PC-3 (cell line): ENCODE data around the gene ARPC4. TPM values are rescaled to one million over a fixed set of nuclear protein-coding genes. Genes with fewer than 3 reads are reported as not detected.

Source experiments
- ATAC-seq: fragments of 200-7000 bp; cut with Tn5 transposase; 2 replicates; pipeline ENCODE4 v1.9.1; 2020; ENCODE audit warnings: mild to moderate bottlenecking, moderate library complexity
- BruUV-seq: library from RNA; stranded (reverse); fragments of 400-500 nt; replicated peaks from 2 replicates; lab custom pipeline; 2021; lab: Mats Ljungman, UMichigan
- CTCF ChIA-PET: fragments of 300-600 bp; sonication (Branson Sonifier 250); formaldehyde crosslinking; loops from one replicate; lab custom pipeline; 2022; ENCODE audit warnings: antibody characterized with exemption; lab: Charles Lee
- POLR2A ChIA-PET: fragments of 300-600 bp; sonication (Branson Sonifier 250); formaldehyde crosslinking; loops from one replicate; lab custom pipeline; 2022; ENCODE audit warnings: antibody characterized with exemption; ENCODE audit not compliant: unreplicated experiment; lab: Charles Lee
- DNase-seq: peaks from one replicate; pipeline ENCODE4 v3.0.0-alpha.2; 2015
- H2AFZ ChIP-seq: fragments of 300-600 bp; sonication (generic); 2 replicates; pipeline ENCODE4 v1.6.0; 2016; ENCODE audit warnings: antibody characterized with exemption, low read length
- H3F3A ChIP-seq: fragments of 300-600 bp; sonication (generic); one replicate; pipeline ENCODE4 v1.6.0; 2017; ENCODE audit warnings: antibody characterized with exemption, low read length, control low read depth, mild to moderate bottlenecking; ENCODE audit not compliant: unreplicated experiment
- H3K27ac ChIP-seq: fragments of 300-600 bp; sonication (generic); 2 replicates; pipeline ENCODE4 v1.5.1; 2016; ENCODE audit warnings: mild to moderate bottlenecking, low read length
- H3K27me3 ChIP-seq: fragments of 300-600 bp; sonication (generic); 2 replicates; pipeline ENCODE4 v1.6.1; 2016; ENCODE audit warnings: low read length, mixed read lengths
- H3K36me3 ChIP-seq: fragments of 300-600 bp; sonication (generic); 2 replicates; pipeline ENCODE4 v1.6.1; 2016; ENCODE audit warnings: low read depth, mixed run types, low read length, mixed read lengths
- H3K4me1 ChIP-seq: fragments of 300-600 bp; sonication (generic); 2 replicates; pipeline ENCODE4 v1.5.1; 2016; ENCODE audit warnings: low read length; ENCODE audit not compliant: insufficient read depth
- H3K4me2 ChIP-seq: fragments of 300-600 bp; sonication (generic); 2 replicates; pipeline ENCODE4 v1.6.0; 2016; ENCODE audit warnings: low read length
- H3K4me3 ChIP-seq: fragments of 300-600 bp; sonication (generic); 2 replicates; pipeline ENCODE4 v1.5.1; 2016; ENCODE audit warnings: mild to moderate bottlenecking, low read length, mixed read lengths
- H3K79me2 ChIP-seq: fragments of 300-600 bp; sonication (generic); 2 replicates; pipeline ENCODE4 v1.6.1; 2017; ENCODE audit warnings: low read length, mixed read lengths
- H3K9ac ChIP-seq: fragments of 300-600 bp; sonication (generic); 2 replicates; pipeline ENCODE4 v1.6.0; 2016; ENCODE audit warnings: mild to moderate bottlenecking, low read length
- H3K9me2 ChIP-seq: fragments of 300-600 bp; sonication (generic); replicated peaks from 2 replicates; pipeline ENCODE4 v1.6.1; 2016; ENCODE audit warnings: mixed run types, low read length, mixed read lengths
- H3K9me3 ChIP-seq: fragments of 300-600 bp; sonication (generic); 2 replicates; pipeline ENCODE4 v1.6.1; 2016; ENCODE audit warnings: low read length, mixed read lengths
- H4K20me1 ChIP-seq: fragments of 300-600 bp; sonication (generic); 2 replicates; pipeline ENCODE4 v1.6.1; 2016; ENCODE audit warnings: low read length, mixed read lengths
- CTCF ChIP-seq: fragments of 300-600 bp; sonication (generic); conservative IDR thresholded peaks from 2 replicates; pipeline ENCODE4 v1.5.1; 2017; ENCODE audit warnings: antibody characterized with exemption, low read depth, mild to moderate bottlenecking, low read length
- EZH2 ChIP-seq: fragments of 300-600 bp; sonication (generic); IDR thresholded peaks from one replicate; pipeline ENCODE4 v1.6.1; 2017; ENCODE audit warnings: antibody characterized with exemption, mild to moderate bottlenecking, low read length; ENCODE audit not compliant: unreplicated experiment
- EZH2phosphoT487 ChIP-seq: fragments of 300-600 bp; sonication (generic); IDR thresholded peaks from 2 replicates; pipeline ENCODE4 v1.6.1; 2018; ENCODE audit warnings: mild to moderate bottlenecking, antibody characterized with exemption, low read length, borderline replicate concordance
- intact Hi-C: fragments of 100-400 bp; cut with micrococcal nuclease; formaldehyde crosslinking; loops from 2 replicates; pipeline ENCODE4 v1.9.0; 2023
- total RNA-seq: library from RNA; depleted of rRNA; stranded (reverse); fragments of >200 nt; gene quantifications from 2 replicates; pipeline ENCODE4 v1.2.3, GENCODE V29; 2014

Gene ARPC4
- total RNA-seq, 1 experiment from 2014 or later = 223 TPM

GRCh38 chr3:9776896-9777693, 15.8 kb upstream of the ARPC4 start:
- no peak overlapping the region for H3K4me2 ChIP-seq
- no peak overlapping the region for H3K9ac ChIP-seq
- BruUV-seq = no TSS peak
- H3K9me3 ChIP-seq = no peaks in the 10 kb centered on the region
- no peaks in the 10 kb centered on the region for H3K79me2 ChIP-seq
- H3K27me3 ChIP-seq = no peaks in the 10 kb centered on the region
- no peak for TF ChIP-seq EZH2
- no peak for TF ChIP-seq CTCF
- TF ChIP-seq EZH2phosphoT487 = no peak
- no peaks in the 10 kb centered on the region for H4K20me1 ChIP-seq
- POLR2A ChIA-PET = no interaction called here
- no peak overlapping the region for H2AFZ ChIP-seq
- H3K4me1 ChIP-seq = no peaks in the 10 kb centered on the region
- ATAC-seq (no peak), DNase-seq (no peak)
- intact Hi-C loops = loop anchor here (10.0 kb wide), 1 partner anchor 62 kb away; no protein-coding TSS in a partner anchor
- H3F3A ChIP-seq = no peaks in the 10 kb centered on the region
- CTCF ChIA-PET = no interaction called here
- H3K27ac ChIP-seq = no peak overlapping the region
- no peaks in the 10 kb centered on the region for H3K9me2 ChIP-seq
- no peak overlapping the region for H3K4me3 ChIP-seq
- no peaks in the 10 kb centered on the region for H3K36me3 ChIP-seq

GRCh38 chr3:9777694-9778021, 15.2 kb upstream of the ARPC4 start:
- H3F3A ChIP-seq = no peaks in the 10 kb centered on the region
- DNase-seq = no peak
- H3K4me3 ChIP-seq = no peak overlapping the region
- TF ChIP-seq CTCF (no peak), EZH2 (no peak), EZH2phosphoT487 (no peak)
- H3K79me2 ChIP-seq = no peaks in the 10 kb centered on the region
- no peaks in the 10 kb centered on the region for H3K9me2 ChIP-seq
- intact Hi-C loops = loop anchor here (10.0 kb wide), 1 partner anchor 63 kb away; no protein-coding TSS in a partner anchor
- CTCF ChIA-PET = no interaction called here
- no peak overlapping the region for H3K4me2 ChIP-seq
- ATAC-seq = no peak
- no peak overlapping the region for H3K27ac ChIP-seq
- H3K36me3 ChIP-seq = no peaks in the 10 kb centered on the region
- POLR2A ChIA-PET = no interaction called here
- H4K20me1 ChIP-seq = no peaks in the 10 kb centered on the region
- H3K4me1 ChIP-seq = no peaks in the 10 kb centered on the region
- no peak overlapping the region for H2AFZ ChIP-seq
- no peak overlapping the region for H3K9ac ChIP-seq
- BruUV-seq = no TSS peak
- no peaks in the 10 kb centered on the region for H3K27me3 ChIP-seq
- no peaks in the 10 kb centered on the region for H3K9me3 ChIP-seq
